Hematopoietic multipotent progenitor cell treated with erythropoietin and hydrocortisone succinate and interleukin-3 and kit ligand, for 8 days (in vitro differentiated cells): Measurements from ENCODE around the gene SDHB.
A peak's percentile ranks its signal among the peaks of the same experiment; 100 is the strongest.
"Not testable (repeated sequence)": the region's sequence is repeated elsewhere in the genome, so short reads cannot be mapped to it uniquely, and the experiment has no call there.

Source experiments
- DNase-seq: peaks from one replicate; pipeline ENCODE4 v3.0.0-alpha.2; 2015

Gene SDHB

GRCh38 chr1:17071794-17072193 lies 18.0 kb upstream of the SDHB start:
- DNase-seq = no peak

GRCh38 chr1:17070163-17070525 lies 16.3 kb upstream of the SDHB start:
- DNase-seq = no peak

- DNase-seq = no peak
Observed at GRCh38 chr1:17069452-17070162, 15.8 kb upstream of the SDHB start.

GRCh38 chr1:17068789-17069188 lies 15.0 kb upstream of the SDHB start:
- no peak for DNase-seq

- DNase-seq = no peak
Observed at GRCh38 chr1:17067465-17068240, 13.8 kb upstream of the SDHB start.

GRCh38 chr1:17067069-17067426 lies 13.2 kb upstream of the SDHB start:
- DNase-seq = no peak

GRCh38 chr1:17066361-17067068 lies 12.7 kb upstream of the SDHB start:
- no peak for DNase-seq

- DNase-seq = no peak
Observed at GRCh38 chr1:17065666-17066065, 11.8 kb upstream of the SDHB start.

- not testable (repeated sequence) for DNase-seq
Observed at GRCh38 chr1:17062751-17063150, 8.9 kb upstream of the SDHB start.

GRCh38 chr1:17061892-17062291 lies 8.1 kb upstream of the SDHB start:
- no peak for DNase-seq

- DNase-seq = no peak
Observed at GRCh38 chr1:17061486-17061885, 7.7 kb upstream of the SDHB start.

GRCh38 chr1:17060306-17060749 lies 6.5 kb upstream of the SDHB start:
- DNase-seq = no peak

- DNase-seq = peak; percentile 66
Observed at GRCh38 chr1:17059391-17060305, 5.8 kb upstream of the SDHB start.

GRCh38 chr1:17056551-17056950 lies 2.7 kb upstream of the SDHB start:
- no peak for DNase-seq

GRCh38 chr1:17055801-17056200 lies 2.0 kb upstream of the SDHB start:
- DNase-seq = no peak

- no peak for DNase-seq
Observed at GRCh38 chr1:17053086-17053684, 647 bp downstream of the SDHB start.

GRCh38 chr1:17052641-17053040 lies 1.2 kb downstream of the SDHB start:
- DNase-seq = no peak

GRCh38 chr1:17052038-17052437 lies 1.8 kb downstream of the SDHB start:
- DNase-seq = no peak

- DNase-seq = no peak
Observed at GRCh38 chr1:17047924-17048323, 5.9 kb downstream of the SDHB start.

GRCh38 chr1:17046334-17046657 lies 7.5 kb downstream of the SDHB start:
- DNase-seq = no peak

GRCh38 chr1:17045634-17046333 lies 8.0 kb downstream of the SDHB start:
- DNase-seq = peak; percentile 76

- DNase-seq = peak; percentile 14
Observed at GRCh38 chr1:17045150-17045549, 8.7 kb downstream of the SDHB start.
